Gastrocnemius medialis (tissue), 4 donors: ENCODE measurements around the gene FERMT1.

Experiments used
- CTCF ChIP-seq, 5 experiments: fragments of 450-650 bp in 3 of 5; fragments of 200-600 bp in 2 of 5; sonication (generic) in 2 of 5; IDR thresholded peaks in 4 of 5; conservative IDR thresholded peaks in 1 of 5; 1 replicate in 4 of 5; 2 replicates in 1 of 5; pipeline ENCODE4 v1.5.1; 2016 to 2019; ENCODE audit warnings: antibody characterized with exemption in 5 of 5, mild to moderate bottlenecking in 3 of 5, moderate library complexity in 3 of 5
- POLR2A ChIP-seq, 2 donors: fragments of 450-650 bp; IDR thresholded peaks; one replicate each; pipeline ENCODE4 v1.6.1; 2017; ENCODE audit warnings: antibody characterized with exemption in 2 of 2, mild to moderate bottlenecking in 2 of 2, moderate library complexity in 2 of 2

GRCh38 chr20:6067763-6068318 is 55.0 kb downstream of the FERMT1 start:
- TF ChIP-seq POLR2A (IDR thresholded peaks at IDR 0.05) (no peak), CTCF (IDR thresholded peaks at IDR 0.05 in 4 of 5, conservative IDR thresholded peaks at IDR 0.05 in 1 of 5) (no peak)
